Right lung (tissue), 5 donors: ENCODE results near the gene GRIK4. TPM values are rescaled to one million over a fixed set of nuclear protein-coding genes. Genes with fewer than 3 reads are reported as not detected.

Source experiments
- DNase-seq, 2 donors: peaks; one replicate each; pipeline ENCODE4 v3.0.0-alpha.2; 2013
- polyA plus RNA-seq, 5 donors: library from polyadenylated mRNA; unstranded; fragments of 120-200 nt; gene quantifications; one replicate each; pipeline versions ENCODE4 v1.2.1 to v1.2.3, GENCODE V29; 2013; ENCODE audit warnings: inconsistent platforms in 1 of 5, low replicate concordance in 1 of 5; ENCODE audit not compliant: insufficient read length in 5 of 5, insufficient read depth in 1 of 5

The GRIK4 gene
- polyA plus RNA-seq, 5 donors, result 6.3 to 10.2 (median 8.3) TPM

GRCh38 chr11:120525261-120526171, 14.0 kb downstream of the GRIK4 start:
- DNase-seq, result no peak

- no peak for DNase-seq
Observed at GRCh38 chr11:120526241-120526640, 14.7 kb downstream of the GRIK4 start.

GRCh38 chr11:120527111-120527761, 15.7 kb downstream of the GRIK4 start:
- DNase-seq, result no peak

- no peak for DNase-seq
Observed at GRCh38 chr11:120528749-120529148, 17.2 kb downstream of the GRIK4 start.

GRCh38 chr11:120529214-120529613, 17.7 kb downstream of the GRIK4 start:
- DNase-seq, result no peak

GRCh38 chr11:120529911-120530310, 18.4 kb downstream of the GRIK4 start:
- DNase-seq, result no peak

GRCh38 chr11:120532082-120532831, 20.7 kb downstream of the GRIK4 start:
- DNase-seq, result no peak

GRCh38 chr11:120532832-120533196, 21.3 kb downstream of the GRIK4 start:
- no peak for DNase-seq

GRCh38 chr11:120536091-120536796, 24.7 kb downstream of the GRIK4 start:
- DNase-seq, result no peak

- no peak for DNase-seq
Observed at GRCh38 chr11:120536797-120537169, 25.2 kb downstream of the GRIK4 start.

- no peak for DNase-seq
Observed at GRCh38 chr11:120537996-120538395, 26.4 kb downstream of the GRIK4 start.

GRCh38 chr11:120538707-120539106, 27.2 kb downstream of the GRIK4 start:
- no peak for DNase-seq

GRCh38 chr11:120539667-120540369, 28.3 kb downstream of the GRIK4 start:
- no peak for DNase-seq

- no peak for DNase-seq
Observed at GRCh38 chr11:120540744-120541465, 29.4 kb downstream of the GRIK4 start.

- no peak for DNase-seq
Observed at GRCh38 chr11:120543521-120544215, 32.1 kb downstream of the GRIK4 start.

GRCh38 chr11:120545813-120546212, 34.3 kb downstream of the GRIK4 start:
- DNase-seq, result no peak

GRCh38 chr11:120546312-120547205, 35.0 kb downstream of the GRIK4 start:
- DNase-seq, result no peak

- peak; percentile 55 to 69 for DNase-seq
Observed at GRCh38 chr11:120547316-120547715, 35.8 kb downstream of the GRIK4 start.
